HG02610 (cell line): ENCODE data around the gene ISYNA1.

ENCODE experiments used
- ATAC-seq: cut with Tn5 transposase; IDR thresholded peaks from one replicate; pipeline ENCODE4 v1.9.1; 2021; ENCODE audit warnings: mild to moderate bottlenecking, moderate library complexity; ENCODE audit not compliant: unreplicated experiment

Gene ISYNA1

DNA sequence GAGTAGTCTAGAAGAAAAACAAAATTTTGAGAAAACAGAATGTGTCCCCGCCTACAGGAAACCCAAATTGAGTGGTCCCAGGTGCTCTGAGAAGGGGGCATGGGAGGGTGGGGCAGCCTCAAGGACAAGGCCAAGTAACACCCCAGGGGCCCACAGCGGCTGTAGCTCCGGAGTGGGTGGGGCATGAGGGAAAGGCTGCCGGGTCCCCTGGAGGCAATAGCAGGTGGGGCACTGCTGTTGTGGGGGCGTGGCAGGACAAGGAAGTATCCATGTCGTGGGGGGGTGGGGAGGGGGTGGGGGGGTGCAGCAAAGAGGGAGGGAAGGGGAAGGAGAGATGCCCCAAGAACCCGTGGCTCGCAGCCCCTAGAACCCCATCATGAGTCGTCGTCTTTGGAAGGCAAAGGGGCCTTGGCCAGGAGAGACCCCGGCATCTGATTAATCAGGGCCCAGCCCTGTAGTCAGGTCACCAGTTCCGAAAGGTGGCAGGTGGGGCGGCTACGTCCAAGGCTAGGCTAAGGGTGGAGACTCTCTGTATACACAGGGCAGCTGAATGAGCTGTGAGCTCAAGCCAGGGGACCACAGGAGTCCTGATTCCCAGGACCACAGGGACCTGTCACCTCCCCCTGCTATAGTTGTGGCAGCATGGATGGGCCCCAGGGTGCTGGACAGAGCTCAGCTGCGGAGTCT is 7.5 kb upstream of the ISYNA1 start:
- ATAC-seq, result no peak

DNA sequence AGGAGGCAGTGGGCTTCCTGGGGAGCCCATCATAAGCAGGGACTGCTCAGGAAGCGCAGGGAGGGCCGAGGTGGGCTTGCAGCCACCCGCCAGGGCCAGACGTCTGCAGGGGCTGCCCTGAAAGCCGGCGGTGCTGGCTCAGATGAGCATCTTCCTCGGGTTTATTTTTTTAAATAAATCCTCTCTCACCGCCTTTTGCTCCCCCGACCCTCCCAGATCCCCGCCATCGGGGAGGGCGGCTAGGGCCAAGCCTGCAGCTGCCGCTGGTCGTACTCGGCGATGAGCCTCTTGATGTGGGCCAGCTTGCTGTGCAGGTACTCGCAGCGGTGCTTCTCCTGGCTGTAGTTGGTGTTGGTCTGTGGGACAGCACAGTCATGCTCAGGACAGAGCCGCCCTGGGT is 6.6 kb upstream of the ISYNA1 start:
- ATAC-seq, result no peak

DNA sequence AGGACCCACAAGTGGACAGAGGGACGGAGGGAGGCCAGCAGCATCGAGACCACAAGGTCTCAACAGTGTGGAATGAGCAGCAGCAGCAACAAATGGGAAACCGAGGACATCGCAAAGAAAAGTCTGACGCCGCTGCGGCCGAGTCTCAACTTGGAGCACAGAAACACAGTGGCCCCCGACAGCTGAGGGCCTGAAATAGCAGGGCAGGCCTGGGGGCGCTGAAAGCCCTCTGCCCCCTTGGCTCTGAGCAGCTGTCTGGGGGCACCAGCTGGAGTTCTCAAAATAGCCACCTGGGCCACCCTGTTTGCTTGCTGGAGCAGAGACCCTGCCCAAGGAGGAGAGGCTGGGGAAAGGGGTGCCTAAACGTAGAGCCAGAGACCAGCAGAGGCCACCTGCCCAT is 5.9 kb upstream of the ISYNA1 start:
- no peak for ATAC-seq

DNA sequence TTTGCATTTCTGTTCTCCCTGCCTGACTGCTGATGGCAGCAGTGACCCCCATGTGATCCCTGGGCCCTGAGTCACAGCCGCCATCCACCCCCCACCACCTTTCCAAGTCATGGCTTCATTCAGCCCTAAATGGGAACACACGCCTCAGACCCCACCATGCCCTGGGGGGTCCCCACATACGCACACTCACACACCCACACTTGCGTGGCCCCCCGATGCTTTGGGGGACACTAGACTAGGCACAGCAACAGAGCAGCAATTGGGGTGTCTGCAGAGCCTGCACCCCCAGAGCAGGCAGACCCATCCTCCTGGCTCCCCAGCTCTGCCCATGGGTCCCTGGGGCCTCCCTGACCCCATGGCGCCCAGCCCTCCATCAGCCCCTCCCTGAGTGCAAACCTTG is 5.5 kb upstream of the ISYNA1 start:
- ATAC-seq, result no peak

DNA sequence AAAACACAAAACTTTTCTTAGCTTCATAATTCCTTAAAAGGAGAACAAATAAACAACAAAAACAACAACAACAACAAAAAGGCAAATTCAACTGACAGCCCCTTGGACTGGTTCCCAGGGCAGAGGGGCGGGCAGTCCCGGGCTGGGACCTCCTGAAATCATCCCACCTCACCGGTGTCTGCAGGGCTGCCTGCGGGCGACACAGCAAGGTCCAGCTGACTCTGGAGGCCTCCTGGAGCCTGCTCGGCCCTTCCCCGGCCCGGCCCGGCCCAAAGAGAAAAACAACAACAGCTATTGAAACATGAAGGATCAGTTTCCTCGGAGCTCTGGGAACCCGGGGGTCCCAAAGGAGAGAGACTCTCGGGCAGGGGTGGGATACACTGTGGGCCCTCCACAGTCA is 5.0 kb upstream of the ISYNA1 start:
- no peak for ATAC-seq

DNA sequence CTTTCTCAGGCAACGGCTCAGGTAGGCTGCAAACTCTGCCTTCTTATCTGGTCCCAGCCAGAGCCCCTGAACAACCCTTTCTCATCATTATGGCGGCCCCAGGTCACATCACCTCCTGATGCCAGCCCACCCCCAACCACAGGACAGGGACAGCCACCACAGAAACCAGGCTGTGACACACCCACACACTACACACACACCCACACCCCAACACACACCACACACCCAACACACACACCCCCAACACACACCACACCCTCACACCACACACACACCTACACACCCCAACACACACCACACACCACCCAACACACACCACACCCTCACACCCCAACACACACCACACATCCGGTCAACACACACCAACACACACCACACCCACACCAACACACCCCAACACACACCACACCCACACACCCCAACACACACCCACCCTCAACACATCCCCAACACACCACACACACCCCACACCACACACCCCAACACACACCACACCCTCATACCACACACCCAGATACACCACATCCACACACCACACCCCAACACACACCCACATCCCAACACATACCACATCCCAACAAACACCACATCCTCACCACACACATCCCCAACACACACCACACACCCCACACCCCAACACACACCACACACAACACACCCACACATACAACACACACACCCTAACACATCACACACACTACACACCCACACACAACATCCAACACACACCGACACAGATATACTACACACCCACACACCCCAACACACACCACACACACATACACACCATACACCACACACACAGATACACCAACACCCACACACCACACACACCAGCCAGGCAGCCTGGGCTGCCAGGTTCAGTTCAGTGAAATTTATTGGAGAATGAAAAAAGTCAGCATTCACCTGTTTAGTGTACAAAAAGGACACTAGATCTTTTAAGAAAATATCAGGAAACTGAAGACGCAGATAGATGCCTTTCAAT is 4.2 kb upstream of the ISYNA1 start:
- no peak for ATAC-seq

DNA sequence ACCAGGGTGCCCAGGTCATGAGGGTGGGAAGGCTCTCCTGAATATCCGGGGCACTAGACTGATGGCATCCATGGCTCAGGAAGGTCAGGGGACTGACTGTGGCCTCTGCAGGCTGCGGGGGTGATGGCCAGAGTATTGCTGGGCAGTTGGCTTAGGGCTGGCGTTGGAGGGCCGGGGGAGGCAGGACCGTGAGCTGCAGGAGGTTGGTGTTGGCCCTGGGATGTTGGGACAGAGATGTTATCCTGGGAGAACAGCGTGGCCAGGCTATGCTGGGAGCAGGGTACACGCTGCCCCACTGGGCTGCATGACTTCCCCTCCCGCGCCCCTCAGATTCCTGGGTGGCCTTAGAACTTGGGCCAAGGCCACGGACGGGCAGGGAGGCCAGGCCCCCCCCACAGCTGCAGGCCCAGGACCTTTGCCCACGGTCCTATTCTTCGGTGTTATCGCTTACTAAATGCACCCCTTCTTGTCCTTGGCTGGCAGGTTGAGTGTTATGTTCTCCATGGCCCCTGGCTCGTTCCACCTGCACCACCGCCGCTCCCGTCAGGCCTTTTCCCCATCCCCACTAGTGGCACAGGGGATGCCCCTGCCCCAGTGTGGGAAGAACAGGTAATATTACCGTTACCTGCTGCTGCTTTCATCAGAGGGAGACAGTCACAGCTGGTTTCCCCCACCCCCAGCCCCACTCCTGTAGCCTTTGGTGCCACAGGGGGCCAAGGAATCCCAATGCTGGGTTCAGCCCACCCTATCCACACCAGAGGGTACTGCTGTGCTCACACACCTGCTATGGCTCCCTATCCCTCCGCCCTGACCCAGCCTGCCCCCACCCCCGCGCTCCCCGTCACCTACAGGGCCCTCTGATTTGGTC is 3.2 kb upstream of the ISYNA1 start:
- no peak for ATAC-seq

DNA sequence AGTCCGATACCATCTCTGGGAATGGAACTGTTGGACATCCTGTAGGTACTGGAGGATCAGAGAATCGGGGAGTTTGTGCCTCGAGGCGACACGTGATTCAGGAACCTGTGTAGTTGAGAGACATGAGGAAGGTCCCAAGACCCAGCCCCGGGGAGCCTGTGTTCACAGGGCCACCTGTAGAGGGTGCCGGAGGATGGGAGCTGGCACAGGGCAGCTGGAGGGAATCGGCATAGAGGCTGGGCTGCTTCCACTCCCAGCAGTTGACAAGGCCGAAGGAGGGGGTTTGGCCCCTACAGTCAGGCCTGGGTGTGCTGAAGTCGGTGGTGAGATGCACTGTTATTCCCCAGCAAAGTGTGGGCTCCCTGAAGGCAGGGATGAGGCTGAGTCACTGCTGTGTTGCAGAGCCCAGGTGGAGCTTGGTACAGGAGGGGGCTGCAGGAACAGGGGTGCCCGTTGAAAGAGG is 2.5 kb upstream of the ISYNA1 start:
- no peak for ATAC-seq

DNA sequence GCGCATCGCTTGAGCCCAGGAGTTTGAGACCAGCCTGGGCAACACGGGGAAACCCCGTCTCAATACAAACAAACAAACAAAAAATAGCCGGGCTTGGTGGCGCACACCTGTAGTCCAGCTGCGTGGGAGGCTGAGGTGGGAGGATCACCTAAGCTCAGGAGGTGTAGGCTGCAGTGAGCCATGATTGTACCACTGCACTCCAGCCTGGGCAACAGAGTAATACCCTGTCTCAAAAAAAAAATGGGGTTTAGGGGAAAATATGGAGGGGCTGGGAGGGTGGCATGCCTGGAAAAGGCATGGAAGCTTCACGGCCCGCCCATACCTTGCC is 1.9 kb upstream of the ISYNA1 start:
- no peak for ATAC-seq

DNA sequence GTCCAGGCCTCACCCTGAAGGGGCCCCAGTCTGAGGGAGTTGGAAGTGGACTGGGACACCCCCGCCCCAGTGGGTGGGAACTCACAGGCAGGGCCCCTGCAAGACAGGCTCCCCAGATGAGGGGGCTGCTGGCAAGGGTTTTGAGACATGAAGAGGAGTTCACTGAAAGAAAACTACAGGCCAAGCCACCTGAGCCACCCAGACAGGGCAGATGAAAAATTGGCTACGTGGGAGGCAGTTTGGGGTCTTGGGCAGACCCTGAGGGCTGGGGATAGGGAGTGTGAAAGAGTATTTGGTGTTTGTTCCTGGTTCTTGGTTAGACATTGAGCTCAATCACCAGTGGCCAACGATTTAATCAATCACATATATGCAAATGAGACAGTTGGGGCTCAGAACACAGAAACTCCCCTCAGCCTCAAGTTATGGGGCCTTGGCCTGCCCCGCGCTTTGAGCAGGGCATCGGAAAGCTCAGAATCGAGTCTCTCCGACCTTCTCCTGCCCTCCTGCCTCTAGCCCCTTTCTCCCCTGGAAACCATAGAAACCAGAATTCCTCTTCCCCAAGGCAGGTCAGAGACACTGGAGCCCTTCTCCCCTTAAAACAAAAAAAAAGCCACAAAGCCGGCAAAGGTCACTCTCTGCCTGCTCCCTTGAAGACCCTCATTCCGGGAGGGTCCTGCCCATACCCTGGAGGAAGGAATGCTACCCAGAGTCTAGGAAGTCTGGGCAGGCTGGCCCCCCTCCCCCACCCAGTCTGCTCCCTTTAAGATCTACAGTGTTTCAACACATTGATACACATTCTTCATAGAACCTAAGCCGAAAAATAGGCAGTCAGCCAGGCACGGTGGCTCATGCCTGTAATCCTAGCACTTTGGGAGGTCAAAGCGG is 1.3 kb upstream of the ISYNA1 start:
- ATAC-seq, result no peak

DNA sequence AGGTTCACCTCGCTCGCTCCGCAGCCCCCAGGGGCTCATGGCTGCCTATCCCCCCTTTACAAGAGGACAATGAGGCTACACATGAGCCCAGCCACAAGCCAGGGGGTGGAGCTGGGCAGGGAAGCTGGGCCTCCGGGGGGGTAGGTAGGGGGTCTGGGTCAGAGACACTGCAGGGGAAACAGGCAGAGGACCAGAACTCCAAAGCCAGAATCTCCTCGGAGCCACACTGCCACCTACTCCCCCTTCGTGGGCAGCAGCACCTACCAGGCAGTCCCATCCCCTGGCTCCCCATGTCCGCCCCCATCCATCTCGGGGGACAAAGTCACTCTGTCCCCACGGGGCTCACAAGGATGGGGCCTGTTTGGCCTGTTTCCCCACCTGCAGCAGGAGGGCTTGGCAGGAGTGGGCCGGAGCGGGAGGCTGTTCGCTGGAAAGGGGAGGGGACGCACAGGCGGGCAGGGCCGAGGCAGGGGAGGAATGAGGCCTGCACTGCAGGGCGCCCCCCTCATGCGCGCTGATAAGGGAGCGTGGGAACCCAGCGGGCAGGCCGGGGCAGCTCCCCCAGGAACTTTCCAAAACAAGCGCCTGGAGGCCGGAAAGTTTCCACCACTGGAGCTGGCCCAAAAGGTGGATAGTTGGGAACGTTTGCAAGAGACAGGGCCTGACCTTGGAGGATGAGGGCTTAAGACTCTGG is 545 bp upstream of the ISYNA1 start:
- no peak for ATAC-seq

DNA sequence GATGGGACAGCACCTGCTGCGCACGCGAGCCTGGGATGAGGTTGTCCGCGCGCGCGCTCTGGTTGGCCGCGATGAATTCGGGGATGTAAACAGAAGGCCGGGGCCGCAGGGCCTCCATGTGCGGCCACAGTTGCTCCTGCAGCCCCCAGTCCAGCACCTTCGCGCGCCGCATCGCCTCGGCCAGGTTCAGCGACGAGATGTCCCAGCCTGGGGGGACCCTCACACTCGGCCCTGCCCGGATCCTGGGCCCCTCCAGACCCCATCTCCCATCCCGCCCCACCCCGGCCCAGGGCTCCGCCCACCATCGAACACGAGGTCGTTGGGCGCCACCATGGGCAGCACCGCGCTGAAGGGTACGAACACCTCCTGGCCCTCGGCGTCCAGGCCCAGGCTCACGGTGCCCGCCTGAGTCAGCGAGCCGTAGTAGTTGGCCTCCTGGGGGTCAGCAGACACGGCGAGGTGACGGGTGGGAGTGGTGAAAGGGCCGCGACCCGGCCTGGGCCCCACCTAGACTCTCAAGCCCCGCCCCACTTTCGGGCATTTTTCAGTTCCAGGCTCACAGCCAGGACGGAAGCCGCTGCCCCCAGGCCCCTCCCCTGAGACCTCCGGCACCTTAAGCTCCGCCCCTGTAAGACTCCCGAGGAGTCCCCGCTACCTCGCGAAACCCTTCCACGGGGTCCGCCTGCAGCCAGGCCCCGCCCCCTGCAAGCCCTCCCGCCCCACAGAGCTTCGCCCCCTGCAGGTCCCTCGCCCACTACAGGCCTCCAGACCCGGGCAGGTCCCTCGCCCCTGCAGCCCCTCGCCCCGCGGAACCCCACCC is 1.1 kb downstream of the ISYNA1 start:
- peak; percentile 41 for ATAC-seq

DNA sequence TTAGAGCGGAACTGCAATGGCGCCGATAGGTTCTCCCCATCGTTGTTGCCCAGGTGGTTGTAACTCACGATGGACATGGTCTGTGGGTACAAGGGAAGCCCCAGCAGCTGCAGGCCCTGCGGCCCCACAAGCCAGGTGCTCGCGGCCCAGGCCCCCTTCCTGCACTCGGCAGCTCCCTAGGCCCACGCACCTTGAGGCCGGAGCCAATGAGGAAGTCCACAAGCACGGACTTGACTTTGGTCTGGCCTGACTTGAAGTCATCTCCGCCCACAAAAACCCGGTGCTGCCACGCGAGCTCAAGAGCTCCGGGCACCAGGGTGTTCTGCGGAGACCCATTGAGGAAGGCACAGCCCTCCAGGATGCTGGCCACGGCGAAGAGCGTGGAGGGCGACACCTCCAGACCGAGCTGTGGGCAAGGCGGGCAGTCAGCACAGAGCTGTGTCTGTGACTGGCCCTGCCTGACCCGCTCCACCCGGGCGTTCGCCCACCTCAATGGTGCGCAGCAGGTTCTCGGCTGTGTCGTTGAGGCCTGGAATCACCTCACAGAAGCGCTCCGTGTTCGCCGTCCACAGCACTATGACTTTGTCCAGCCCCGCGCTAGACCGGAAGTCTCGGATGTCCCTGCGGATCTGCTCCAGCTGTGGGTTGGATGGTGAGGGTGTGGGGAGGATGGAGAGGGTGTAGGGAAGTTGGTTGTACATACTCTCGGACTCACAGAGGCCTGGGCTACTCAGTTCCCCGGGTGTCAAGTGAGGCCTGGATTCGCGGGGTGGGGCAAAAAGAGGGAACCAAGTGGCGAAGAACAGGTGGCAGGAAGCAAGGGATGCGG is 1.9 kb downstream of the ISYNA1 start:
- ATAC-seq, result no peak

DNA sequence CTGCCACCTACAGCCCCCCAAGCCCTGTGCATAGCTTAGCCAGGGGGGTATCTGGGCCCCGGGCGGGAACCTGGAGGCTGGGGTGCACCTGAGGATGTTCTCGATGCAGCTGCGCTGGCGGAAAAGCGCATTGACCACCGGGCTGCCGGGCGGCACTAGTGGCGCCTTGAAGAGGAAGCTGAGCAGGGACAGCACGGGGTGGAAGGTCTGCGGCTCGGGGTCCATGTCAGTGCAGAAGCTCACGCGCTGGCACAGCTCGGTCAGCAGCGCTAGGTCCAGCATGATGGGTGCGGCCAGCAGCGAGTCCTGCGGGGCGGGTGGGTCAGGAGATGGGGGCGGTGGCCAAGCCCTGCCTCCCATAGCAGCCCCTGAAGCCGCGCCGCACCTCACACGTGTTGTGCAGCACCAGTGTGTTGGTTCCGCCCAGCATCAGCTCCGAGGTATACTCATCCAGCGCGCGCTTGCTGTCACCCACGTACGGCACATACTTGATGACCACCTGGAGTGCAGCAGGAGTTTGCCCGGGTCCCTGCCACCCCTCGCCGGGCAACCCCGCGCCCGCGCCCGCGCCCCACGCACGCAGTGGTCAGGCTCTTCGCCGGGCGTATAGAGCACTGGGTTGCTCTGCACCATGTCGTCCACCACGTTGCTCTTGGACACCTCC is 2.6 kb downstream of the ISYNA1 start:
- no peak for ATAC-seq

DNA sequence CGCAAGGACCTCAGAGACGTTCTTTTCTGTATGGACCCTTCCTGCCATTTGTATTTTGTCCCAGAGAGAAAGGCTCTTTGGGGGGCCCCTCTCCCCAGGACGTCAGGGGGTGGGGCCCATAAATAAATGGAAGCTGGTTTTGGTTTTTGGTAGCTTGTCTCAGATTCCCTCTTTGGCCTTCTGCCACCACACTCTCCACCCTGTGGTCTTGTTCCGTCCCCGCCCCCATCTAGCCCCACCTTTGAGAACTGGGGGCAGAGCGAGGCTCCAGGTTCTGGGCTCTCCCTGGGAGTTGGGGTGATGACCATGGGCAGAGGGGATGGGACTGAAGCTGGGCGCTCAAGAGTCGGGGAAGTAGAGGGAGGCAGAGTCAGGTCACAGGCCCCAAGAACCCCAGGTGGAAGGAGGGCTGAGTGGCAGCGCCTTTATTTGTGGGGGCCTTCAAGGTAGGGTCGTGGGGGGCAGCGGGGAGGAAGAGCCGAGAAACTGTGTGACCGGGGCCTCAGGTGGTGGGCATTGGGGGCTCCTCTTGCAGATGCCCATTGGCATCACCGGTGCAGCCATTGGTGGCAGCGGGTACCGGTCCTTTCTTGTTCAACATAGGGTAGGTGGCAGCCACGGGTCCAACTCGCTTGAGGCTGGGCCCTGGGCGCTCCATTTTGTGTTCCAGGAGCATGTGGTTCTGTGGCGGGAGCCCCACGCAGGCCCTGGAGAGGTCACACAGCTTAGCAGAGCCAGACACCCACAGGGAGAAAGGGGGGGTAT is 3.3 kb downstream of the ISYNA1 start:
- ATAC-seq, result no peak

DNA sequence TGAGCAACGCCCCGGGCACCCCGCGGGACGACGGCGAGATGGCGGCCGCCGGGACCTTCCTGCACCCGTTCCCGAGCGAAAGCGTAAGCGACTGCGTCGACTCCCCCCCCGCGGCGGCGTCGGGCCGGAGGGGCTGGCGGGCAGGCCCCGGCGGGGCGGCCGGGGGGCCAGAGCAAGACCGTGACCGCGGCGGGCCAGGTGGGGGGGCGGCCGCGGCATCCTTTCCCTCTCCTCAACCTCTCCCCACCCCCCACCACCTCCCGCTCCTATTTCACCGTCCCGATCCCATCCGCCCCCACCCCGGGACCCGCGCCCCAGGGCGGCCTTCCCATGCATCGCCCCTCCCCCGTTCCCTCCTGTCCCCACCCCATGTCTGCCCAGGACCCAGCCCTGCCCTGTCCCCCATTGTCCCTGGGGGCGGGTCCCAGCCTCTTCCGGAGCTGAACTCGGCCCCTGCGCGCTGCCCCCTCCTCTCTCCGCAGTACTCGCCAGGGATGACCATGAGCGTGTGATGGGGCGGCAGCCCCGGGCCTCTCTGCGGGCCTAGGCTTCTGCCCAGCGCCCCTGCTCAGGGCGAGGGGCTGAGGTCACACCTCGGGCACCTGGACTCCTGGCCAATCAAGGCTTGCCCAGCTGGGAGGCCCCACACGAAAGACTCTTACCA is 4.1 kb downstream of the ISYNA1 start:
- no peak for ATAC-seq
